SU-DHL-6 (cell line): ENCODE results near the gene ZNF135.

Source experiments
- CTCF ChIP-seq: fragments of 200-600 bp; sonication (generic); IDR thresholded peaks from one replicate; pipeline ENCODE4 v1.5.1; 2017; ENCODE audit warnings: antibody characterized with exemption, mild to moderate bottlenecking, low read length, moderate library complexity; ENCODE audit not compliant: insufficient read depth, poor library complexity, severe bottlenecking
- EZH2phosphoT487 ChIP-seq: fragments of 200-600 bp; sonication (generic), shearing (Covaris generic); conservative IDR thresholded peaks from 2 replicates; pipeline ENCODE4 v1.6.1; 2018; ENCODE audit warnings: mild to moderate bottlenecking, antibody characterized with exemption, low read length, moderate library complexity, mixed read lengths

- TF ChIP-seq CTCF: no peak
- TF ChIP-seq EZH2phosphoT487: no peak
Measured at GRCh38 chr19:58086825-58087710, 28.0 kb downstream of the ZNF135 start.
